Measurements from ENCODE around the gene PLXNA2.

The PLXNA2 gene

DNA sequence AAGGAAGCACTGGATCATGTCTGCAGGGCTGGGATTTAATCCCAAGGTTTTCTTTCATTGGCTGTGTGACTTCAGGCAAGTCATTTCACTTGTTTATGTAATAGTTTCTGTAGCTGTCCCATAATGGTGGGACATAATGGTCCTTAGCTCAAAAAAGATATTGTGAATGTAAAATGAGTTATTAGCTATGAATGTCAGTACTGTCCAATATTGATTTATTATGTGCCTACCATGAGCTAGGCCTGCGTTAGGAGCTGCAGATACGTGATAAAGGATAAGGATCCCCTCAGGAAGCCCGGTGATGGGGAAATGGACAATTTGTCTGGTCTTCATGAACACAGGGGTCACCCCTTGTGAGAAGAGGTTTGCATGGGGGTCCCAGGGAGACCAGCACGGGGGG is 95.8 kb downstream of the PLXNA2 start:
- no peak for ATAC-seq (ENCODE audit: insufficient read depth, low read depth)
- H3K4me1 ChIP-seq (ENCODE audit: insufficient read depth, low read length) = no peaks in the 10 kb centered on the region
- H3K79me2 ChIP-seq (ENCODE audit: insufficient read depth, low read length) = no peaks in the 10 kb centered on the region
- H3K27me3 ChIP-seq (ENCODE audit: insufficient read depth, low read length, poor library complexity) = peaks cover 9% of the 10 kb centered on the region
- DNase-seq = no peak
- no peak overlapping the region for H3K4me3 ChIP-seq (ENCODE audit: low read depth in 1 of 2, low read length in 2 of 2)
- H3K4me2 ChIP-seq (ENCODE audit: insufficient read depth, low read length) = no peak overlapping the region
- no peaks in the 10 kb centered on the region for H4K20me1 ChIP-seq (ENCODE audit: insufficient read depth, low read length)
- H3K9me3 ChIP-seq (ENCODE audit: insufficient read depth, low read length, severe bottlenecking) = no peaks in the 10 kb centered on the region
- no peak overlapping the region for H3K9ac ChIP-seq (ENCODE audit: low read depth, low read length)
- H2AFZ ChIP-seq (ENCODE audit: low read depth, low read length) = no peak overlapping the region
- no peaks in the 10 kb centered on the region for H3K36me3 ChIP-seq (ENCODE audit: insufficient read depth, low read length)
- TF ChIP-seq, protein P1, sequence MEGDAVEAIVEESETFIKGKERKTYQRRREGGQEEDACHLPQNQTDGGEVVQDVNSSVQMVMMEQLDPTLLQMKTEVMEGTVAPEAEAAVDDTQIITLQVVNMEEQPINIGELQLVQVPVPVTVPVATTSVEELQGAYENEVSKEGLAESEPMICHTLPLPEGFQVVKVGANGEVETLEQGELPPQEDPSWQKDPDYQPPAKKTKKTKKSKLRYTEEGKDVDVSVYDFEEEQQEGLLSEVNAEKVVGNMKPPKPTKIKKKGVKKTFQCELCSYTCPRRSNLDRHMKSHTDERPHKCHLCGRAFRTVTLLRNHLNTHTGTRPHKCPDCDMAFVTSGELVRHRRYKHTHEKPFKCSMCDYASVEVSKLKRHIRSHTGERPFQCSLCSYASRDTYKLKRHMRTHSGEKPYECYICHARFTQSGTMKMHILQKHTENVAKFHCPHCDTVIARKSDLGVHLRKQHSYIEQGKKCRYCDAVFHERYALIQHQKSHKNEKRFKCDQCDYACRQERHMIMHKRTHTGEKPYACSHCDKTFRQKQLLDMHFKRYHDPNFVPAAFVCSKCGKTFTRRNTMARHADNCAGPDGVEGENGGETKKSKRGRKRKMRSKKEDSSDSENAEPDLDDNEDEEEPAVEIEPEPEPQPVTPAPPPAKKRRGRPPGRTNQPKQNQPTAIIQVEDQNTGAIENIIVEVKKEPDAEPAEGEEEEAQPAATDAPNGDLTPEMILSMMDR (IDR thresholded peaks at IDR 0.05; ENCODE audit: borderline replicate concordance, extremely low read depth, low read length, poor library complexity, severe bottlenecking) = no peak
- no peak for TF ChIP-seq EZH2 (IDR thresholded peaks at IDR 0.05; ENCODE audit: borderline replicate concordance, low read depth, low read length, severe bottlenecking)
- H3K27ac ChIP-seq (ENCODE audit: low read length) = no peak overlapping the region

DNA sequence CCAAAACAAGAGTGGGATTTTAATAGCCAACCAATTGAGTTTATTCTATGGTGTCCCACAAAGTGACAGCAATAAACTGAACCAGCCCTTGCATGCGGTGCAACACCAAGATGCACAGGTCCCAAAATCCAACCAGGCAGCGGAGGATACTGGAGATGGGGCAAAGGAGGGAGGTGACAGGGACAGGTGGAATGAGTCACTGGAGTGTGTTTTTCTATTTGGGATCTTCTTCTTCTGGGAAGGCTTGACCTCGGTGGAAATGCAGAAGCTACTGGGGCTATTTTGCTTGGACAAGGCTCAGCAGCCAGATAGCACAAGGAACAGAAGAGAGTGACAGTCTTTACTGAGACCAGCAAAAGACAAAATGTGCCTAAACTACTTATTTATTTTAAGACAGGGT is 97.5 kb downstream of the PLXNA2 start:
- Histone ChIP-seq H3K4me2 (ENCODE audit: insufficient read depth, low read length) (no peak overlapping the region), H3K36me3 (ENCODE audit: insufficient read depth, low read length) (no peaks in the 10 kb centered on the region), H3K27ac (ENCODE audit: low read length) (no peak overlapping the region), H3K4me1 (ENCODE audit: insufficient read depth, low read length) (no peaks in the 10 kb centered on the region), H4K20me1 (ENCODE audit: insufficient read depth, low read length) (no peaks in the 10 kb centered on the region), H3K4me3 (ENCODE audit: low read depth in 1 of 2, low read length in 2 of 2) (no peak overlapping the region), H2AFZ (ENCODE audit: low read depth, low read length) (no peak overlapping the region), H3K9me3 (ENCODE audit: insufficient read depth, low read length, severe bottlenecking) (no peaks in the 10 kb centered on the region), H3K79me2 (ENCODE audit: insufficient read depth, low read length) (no peaks in the 10 kb centered on the region), H3K27me3 (ENCODE audit: insufficient read depth, low read length, poor library complexity) (peaks cover 7% of the 10 kb centered on the region), H3K9ac (ENCODE audit: low read depth, low read length) (no peak overlapping the region)
- DNase-seq (no peak), ATAC-seq (ENCODE audit: insufficient read depth, low read depth) (no peak)
- TF ChIP-seq, protein P1 (IDR thresholded peaks at IDR 0.05; ENCODE audit: borderline replicate concordance, extremely low read depth, low read length, poor library complexity, severe bottlenecking) = no peak
- TF ChIP-seq EZH2 (IDR thresholded peaks at IDR 0.05; ENCODE audit: borderline replicate concordance, low read depth, low read length, severe bottlenecking) = no peak

DNA sequence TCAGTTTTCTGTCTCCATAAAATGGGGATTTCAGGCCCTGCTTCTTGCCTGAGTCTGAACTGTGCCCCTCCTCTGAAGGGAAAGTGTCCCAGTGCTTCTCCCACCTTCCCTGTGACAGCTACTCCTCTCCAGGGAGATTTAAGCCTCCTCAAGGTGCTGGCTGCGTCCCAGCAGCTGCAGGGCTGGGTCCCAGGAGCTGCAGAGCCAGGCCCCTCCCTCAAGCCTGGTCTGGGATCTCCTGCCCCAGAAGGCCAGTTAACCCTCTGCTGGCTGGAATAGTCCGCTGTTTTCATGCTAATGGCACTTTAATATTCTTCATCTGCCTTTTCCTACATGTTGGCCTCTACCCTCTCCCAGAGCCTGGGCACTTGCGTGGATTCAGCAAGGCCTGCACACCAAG is 99.0 kb downstream of the PLXNA2 start:
- Histone ChIP-seq H3K36me3 (ENCODE audit: insufficient read depth, low read length) (no peaks in the 10 kb centered on the region), H3K9ac (ENCODE audit: low read depth, low read length) (no peak overlapping the region), H3K4me2 (ENCODE audit: insufficient read depth, low read length) (no peak overlapping the region), H3K4me3 (ENCODE audit: low read depth in 1 of 2, low read length in 2 of 2) (no peak overlapping the region), H3K27ac (ENCODE audit: low read length) (no peak overlapping the region), H3K27me3 (ENCODE audit: insufficient read depth, low read length, poor library complexity) (peaks cover 3% of the 10 kb centered on the region), H4K20me1 (ENCODE audit: insufficient read depth, low read length) (no peaks in the 10 kb centered on the region), H3K9me3 (ENCODE audit: insufficient read depth, low read length, severe bottlenecking) (no peaks in the 10 kb centered on the region), H3K79me2 (ENCODE audit: insufficient read depth, low read length) (no peaks in the 10 kb centered on the region), H3K4me1 (ENCODE audit: insufficient read depth, low read length) (no peaks in the 10 kb centered on the region), H2AFZ (ENCODE audit: low read depth, low read length) (no peak overlapping the region)
- DNase-seq = no peak
- no peak for ATAC-seq (ENCODE audit: insufficient read depth, low read depth)
- TF ChIP-seq, protein P1 (IDR thresholded peaks at IDR 0.05; ENCODE audit: borderline replicate concordance, extremely low read depth, low read length, poor library complexity, severe bottlenecking) = no peak
- TF ChIP-seq EZH2 (IDR thresholded peaks at IDR 0.05; ENCODE audit: borderline replicate concordance, low read depth, low read length, severe bottlenecking) = no peak
